Activated CD4-positive, alpha-beta T cell treated with anti-CD3 and anti-CD28 coated beads, Interleukin-2, amount 10 ng/mL, durations not matched to agents 7 days and 5 days (primary cell): ENCODE measurements around the gene FAM120A. TPM values are rescaled to one million over a fixed set of nuclear protein-coding genes. Genes with fewer than 3 reads are reported as not detected.

ENCODE experiments used
- CTCF ChIA-PET: fragments of 350-600 bp; sonication (Branson Sonifier 250); formaldehyde crosslinking; loops from one replicate; lab custom pipeline; 2021; ENCODE audit warnings: antibody characterized with exemption; lab: Charles Lee
- POLR2A ChIA-PET: fragments of 350-600 bp; sonication (Branson Sonifier 250); formaldehyde crosslinking; loops from one replicate; lab custom pipeline; 2021; ENCODE audit warnings: antibody characterized with exemption; lab: Charles Lee
- DNase-seq: peaks from one replicate; pipeline ENCODE4 v3.0.0-alpha.2; 2020
- H3K27ac Mint-ChIP-seq: one replicate; pipeline ENCODE4 v1.8.0; 2021; ENCODE audit warnings: mild to moderate bottlenecking, moderate library complexity, mixed read lengths
- H3K27me3 Mint-ChIP-seq: one replicate; pipeline ENCODE4 v1.8.0; 2021; ENCODE audit warnings: mixed read lengths
- H3K36me3 Mint-ChIP-seq: one replicate; pipeline ENCODE4 v1.8.0; 2021; ENCODE audit warnings: low read depth, mixed read lengths
- H3K4me1 Mint-ChIP-seq: one replicate; pipeline ENCODE4 v1.8.0; 2021; ENCODE audit warnings: mixed read lengths
- H3K4me3 Mint-ChIP-seq: one replicate; pipeline ENCODE4 v1.8.0; 2021; ENCODE audit warnings: mild to moderate bottlenecking, moderate library complexity, mixed read lengths
- H3K9me3 Mint-ChIP-seq: one replicate; pipeline ENCODE4 v1.8.0; 2021; ENCODE audit warnings: mixed read lengths
- total RNA-seq, 2 experiments: library from RNA; stranded (reverse); gene quantifications; one replicate each; pipeline ENCODE4 v1.2.3, GENCODE V29; 2021

The FAM120A gene
- total RNA-seq, 2 experiments from 2014 or later: 118 to 135 TPM

DNA sequence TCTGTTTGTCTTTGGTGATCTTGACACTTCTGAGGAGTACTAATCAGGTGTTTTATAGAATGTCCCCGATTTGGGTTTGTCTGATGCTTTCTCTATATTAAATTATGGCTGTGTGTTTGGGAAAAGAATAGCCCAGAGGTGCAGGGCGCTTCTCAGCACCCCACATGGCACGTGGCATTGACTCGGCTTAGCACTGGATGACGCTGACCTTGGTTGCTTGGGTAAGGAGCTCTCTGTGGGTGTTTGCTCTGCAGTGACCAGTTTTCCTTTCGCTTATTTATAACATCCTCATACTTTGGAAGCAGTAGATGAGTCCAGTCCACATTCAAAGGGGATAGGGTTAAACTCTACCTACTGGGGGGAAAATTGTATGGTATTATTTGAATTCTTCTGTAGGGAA lies 14.4 kb downstream of the FAM120A start:
- no peak for DNase-seq
- no peaks in the 10 kb centered on the region for H3K27me3 Mint-ChIP-seq
- ChIA-PET CTCF (interaction anchor here (0.7 to 3.6 kb wide), 5 partner anchors 8 to 101 kb away, joined by 3 to 23 read pairs (median 9); partner anchors contain the start of gene FAM120AOS), POLR2A (interaction anchor here (0.9 kb wide), 1 partner anchor 12 kb away, joined by 3 read pairs; the partner anchor contains the start of gene FAM120AOS)
- H3K4me3 Mint-ChIP-seq: no peak overlapping the region
- no peaks in the 10 kb centered on the region for H3K9me3 Mint-ChIP-seq
- H3K36me3 Mint-ChIP-seq: peaks cover 27% of the 10 kb centered on the region
- peak overlapping the region; percentile 51 for H3K27ac Mint-ChIP-seq
- peaks cover 81% of the 10 kb centered on the region for H3K4me1 Mint-ChIP-seq

DNA sequence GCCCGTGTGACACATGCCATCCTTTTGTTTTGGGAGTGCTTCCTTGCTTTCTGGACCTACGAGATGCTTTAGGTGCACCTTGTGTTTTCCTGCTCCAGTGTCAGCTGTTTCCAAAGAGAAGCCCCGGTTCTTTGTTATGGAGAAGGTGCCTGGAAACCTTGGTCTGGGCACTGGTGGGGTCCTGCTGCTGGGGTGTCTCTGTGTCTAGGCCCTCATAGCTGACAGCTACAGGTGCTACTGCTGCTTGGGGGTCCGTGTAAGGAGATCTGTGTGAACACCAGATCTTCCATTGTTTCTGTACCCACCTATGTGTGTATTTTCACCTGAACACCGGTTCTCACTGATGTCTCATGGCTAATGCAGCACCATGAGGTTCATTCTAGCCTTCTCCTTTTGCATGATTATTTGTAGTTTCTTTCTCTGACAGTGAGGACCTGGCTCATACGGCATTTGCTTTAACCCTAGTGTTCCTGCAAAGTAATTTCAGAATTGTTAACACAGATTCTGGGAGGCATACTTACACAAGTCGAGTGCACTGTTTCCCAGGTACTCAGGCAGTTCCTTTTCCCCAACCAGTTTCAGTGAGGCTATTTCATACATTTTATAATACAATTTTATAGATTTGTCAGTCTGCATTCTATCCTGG lies 15.1 kb downstream of the FAM120A start:
- Mint-ChIP-seq H3K4me3 (no peak overlapping the region), H3K27me3 (no peaks in the 10 kb centered on the region), H3K9me3 (no peaks in the 10 kb centered on the region), H3K27ac (no peak overlapping the region), H3K4me1 (peaks cover 84% of the 10 kb centered on the region), H3K36me3 (peaks cover 31% of the 10 kb centered on the region)
- ChIA-PET CTCF (interaction anchor here (0.7 to 3.6 kb wide), 3 partner anchors 9 to 13 kb away, joined by 3 to 23 read pairs (median 10); partner anchors contain the start of gene FAM120AOS), POLR2A (no interaction called here)
- DNase-seq: no peak

DNA sequence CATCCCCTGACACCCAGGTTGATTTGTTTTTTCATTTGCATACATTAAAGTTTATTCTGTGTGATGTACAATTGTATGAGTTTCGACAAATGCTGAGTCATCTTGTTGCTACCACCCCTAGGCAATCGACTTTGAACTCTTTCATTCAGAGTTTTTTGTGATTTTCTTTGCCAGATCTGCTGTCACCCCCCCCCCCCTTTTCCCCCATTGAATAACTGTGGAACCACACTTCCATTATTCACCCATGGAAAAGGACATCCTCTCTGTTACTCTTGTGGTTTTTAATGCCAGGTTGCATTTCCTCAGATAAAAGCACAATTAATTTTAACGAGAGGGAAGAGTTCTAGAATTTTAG lies 15.6 kb downstream of the FAM120A start:
- CTCF ChIA-PET: no interaction called here
- POLR2A ChIA-PET: no interaction called here
- Mint-ChIP-seq H3K27ac (peak overlapping the region; percentile 17), H3K9me3 (no peaks in the 10 kb centered on the region), H3K4me1 (peaks cover 81% of the 10 kb centered on the region), H3K36me3 (peaks cover 32% of the 10 kb centered on the region), H3K27me3 (no peaks in the 10 kb centered on the region), H3K4me3 (no peak overlapping the region)
- DNase-seq: no peak

DNA sequence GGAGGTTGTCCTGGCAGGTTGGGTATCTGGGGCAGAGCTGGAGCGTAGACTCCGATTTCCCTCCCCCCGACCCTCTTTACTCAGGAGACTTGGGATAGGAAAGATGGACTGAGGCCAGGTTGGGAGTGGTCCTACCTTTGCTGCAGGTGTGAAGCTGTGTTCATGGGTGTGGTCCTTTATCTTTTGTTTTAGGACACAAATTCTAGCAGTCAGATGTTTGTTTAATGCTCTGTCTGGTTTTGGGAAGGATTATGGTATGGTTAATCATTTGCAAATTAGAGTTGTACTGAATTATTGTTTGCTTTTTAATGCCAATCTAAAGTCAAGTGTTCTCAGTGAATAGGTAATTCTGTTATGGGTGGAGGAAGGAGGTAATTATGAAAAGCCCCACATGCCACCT lies 16.0 kb downstream of the FAM120A start:
- Mint-ChIP-seq H3K36me3 (peaks cover 36% of the 10 kb centered on the region), H3K27me3 (no peaks in the 10 kb centered on the region), H3K27ac (peak overlapping the region; percentile 17), H3K9me3 (no peaks in the 10 kb centered on the region), H3K4me3 (no peak overlapping the region), H3K4me1 (peaks cover 80% of the 10 kb centered on the region)
- POLR2A ChIA-PET: no interaction called here
- CTCF ChIA-PET: interaction anchor here (0.6 to 0.8 kb wide), 2 partner anchors 16 to 1386 kb away, joined by 3 to 8 read pairs; no protein-coding TSS in a partner anchor
- no peak for DNase-seq

DNA sequence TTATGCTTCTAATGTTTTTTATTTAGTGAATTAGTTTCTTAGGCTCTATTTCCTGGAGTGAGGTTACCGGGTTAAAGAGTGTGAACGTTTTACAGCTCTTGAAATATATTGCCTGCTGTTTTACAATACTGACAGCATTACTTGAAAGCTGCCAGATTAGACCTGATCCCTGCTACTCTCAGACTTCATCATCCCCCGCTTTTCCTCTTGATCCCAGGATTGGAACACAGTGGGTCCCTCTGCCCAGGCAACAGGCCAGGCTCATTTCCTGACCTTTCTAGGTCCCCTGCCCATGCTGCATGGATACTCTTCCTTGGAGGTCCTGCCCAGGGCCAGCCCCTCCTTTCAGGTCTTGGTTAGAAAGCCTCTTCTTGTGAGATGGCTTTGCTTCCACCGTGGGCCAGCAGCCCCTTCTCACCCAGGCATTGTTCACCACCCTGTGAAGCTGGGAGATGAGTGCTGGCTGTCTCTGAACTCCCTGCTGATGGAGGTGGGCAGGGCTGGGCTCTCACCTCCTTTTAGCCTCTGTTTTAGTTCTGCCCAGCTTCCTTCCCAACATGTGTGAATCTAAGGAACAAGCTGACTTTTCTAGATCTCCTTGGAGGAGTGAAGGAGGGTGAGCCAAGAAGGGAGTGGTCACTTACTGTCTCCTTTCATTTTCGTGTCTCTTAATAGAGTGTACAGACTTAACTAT lies 17.4 kb downstream of the FAM120A start:
- POLR2A ChIA-PET: no interaction called here
- Mint-ChIP-seq H3K27ac (peak overlapping the region; percentile 11), H3K4me1 (peaks cover 65% of the 10 kb centered on the region), H3K27me3 (no peaks in the 10 kb centered on the region), H3K4me3 (no peak overlapping the region), H3K9me3 (no peaks in the 10 kb centered on the region), H3K36me3 (peaks cover 33% of the 10 kb centered on the region)
- DNase-seq: no peak
- CTCF ChIA-PET: interaction anchor here (0.8 to 1.6 kb wide), 4 partner anchors 9 to 19 kb away, joined by 3 to 6 read pairs (median 3); partner anchors contain the start of gene FAM120AOS

DNA sequence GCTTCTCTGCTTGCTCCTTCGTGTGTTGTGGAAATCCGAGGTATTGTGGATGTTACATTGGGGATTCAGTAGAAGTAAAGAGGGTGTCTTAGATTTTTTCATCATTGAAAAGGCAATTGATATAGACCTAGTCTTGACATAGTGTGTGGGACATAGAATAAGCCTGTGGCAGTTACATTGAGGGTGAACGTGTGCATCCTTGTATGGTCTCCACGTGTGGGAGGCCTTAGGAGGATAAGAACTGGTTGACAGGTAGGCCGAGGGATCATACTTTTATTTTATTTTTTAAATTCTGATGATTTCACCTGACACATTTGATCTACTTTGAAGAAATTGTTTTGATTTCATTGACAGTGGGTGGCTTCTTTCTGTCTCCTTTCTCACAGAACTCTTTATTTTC lies 18.9 kb downstream of the FAM120A start:
- ChIA-PET CTCF (no interaction called here), POLR2A (no interaction called here)
- H3K27me3 Mint-ChIP-seq: no peaks in the 10 kb centered on the region
- H3K4me1 Mint-ChIP-seq: peaks cover 54% of the 10 kb centered on the region
- H3K9me3 Mint-ChIP-seq: no peaks in the 10 kb centered on the region
- DNase-seq: no peak
- H3K27ac Mint-ChIP-seq: no peak overlapping the region
- H3K36me3 Mint-ChIP-seq: peaks cover 32% of the 10 kb centered on the region
- no peak overlapping the region for H3K4me3 Mint-ChIP-seq

DNA sequence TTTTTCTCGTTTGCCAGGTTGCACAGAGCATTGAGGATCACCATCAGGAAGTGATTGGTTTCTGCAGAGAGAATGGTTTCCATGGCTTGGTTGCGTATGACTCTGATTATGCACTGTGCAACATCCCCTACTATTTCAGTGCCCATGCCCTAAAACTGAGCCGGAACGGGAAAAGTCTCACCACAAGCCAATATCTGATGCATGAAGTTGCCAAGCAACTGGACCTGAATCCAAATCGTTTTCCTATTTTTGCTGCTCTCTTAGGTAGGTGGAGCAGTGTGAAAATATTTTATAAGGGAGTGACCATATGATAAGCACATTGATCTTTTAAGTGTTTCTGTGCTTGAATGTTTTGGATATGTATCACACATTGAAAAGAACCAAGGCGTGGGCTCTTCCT lies 19.6 kb downstream of the FAM120A start:
- CTCF ChIA-PET: interaction anchor here (1.1 kb wide), 1 partner anchor 17 kb away, joined by 4 read pairs; the partner anchor contains the start of gene FAM120AOS
- no peaks in the 10 kb centered on the region for H3K9me3 Mint-ChIP-seq
- POLR2A ChIA-PET: no interaction called here
- no peaks in the 10 kb centered on the region for H3K27me3 Mint-ChIP-seq
- no peak overlapping the region for H3K27ac Mint-ChIP-seq
- H3K36me3 Mint-ChIP-seq: peaks cover 32% of the 10 kb centered on the region
- DNase-seq: no peak
- H3K4me1 Mint-ChIP-seq: peaks cover 52% of the 10 kb centered on the region
- H3K4me3 Mint-ChIP-seq: no peak overlapping the region

DNA sequence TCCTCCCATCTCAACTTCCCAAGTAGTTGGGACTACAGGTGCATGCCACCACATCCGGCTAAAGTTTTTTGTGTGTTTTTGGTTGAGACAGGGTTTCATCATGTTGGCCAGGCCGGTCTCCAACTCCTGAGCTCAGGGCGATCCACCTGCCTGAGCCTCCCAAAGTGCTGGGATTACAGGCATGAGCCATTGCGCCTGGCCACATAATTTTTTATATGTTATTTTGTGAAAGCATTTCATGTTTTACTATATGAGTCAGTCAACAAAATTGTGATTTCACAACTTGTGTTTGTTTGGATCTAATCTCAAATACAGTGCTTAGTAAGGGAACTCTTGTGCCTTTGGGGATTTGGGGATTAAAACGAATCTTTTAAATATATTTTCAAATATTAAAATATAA lies 21.9 kb downstream of the FAM120A start:
- H3K27me3 Mint-ChIP-seq: no peaks in the 10 kb centered on the region
- H3K4me3 Mint-ChIP-seq: no peak overlapping the region
- ChIA-PET CTCF (interaction anchor here (0.7 to 1.7 kb wide), 4 partner anchors 9 to 23 kb away, joined by 3 to 7 read pairs (median 4); no protein-coding TSS in a partner anchor), POLR2A (no interaction called here)
- H3K9me3 Mint-ChIP-seq: no peaks in the 10 kb centered on the region
- no peak for DNase-seq
- no peak overlapping the region for H3K27ac Mint-ChIP-seq
- H3K4me1 Mint-ChIP-seq: peaks cover 34% of the 10 kb centered on the region
- H3K36me3 Mint-ChIP-seq: peaks cover 43% of the 10 kb centered on the region

DNA sequence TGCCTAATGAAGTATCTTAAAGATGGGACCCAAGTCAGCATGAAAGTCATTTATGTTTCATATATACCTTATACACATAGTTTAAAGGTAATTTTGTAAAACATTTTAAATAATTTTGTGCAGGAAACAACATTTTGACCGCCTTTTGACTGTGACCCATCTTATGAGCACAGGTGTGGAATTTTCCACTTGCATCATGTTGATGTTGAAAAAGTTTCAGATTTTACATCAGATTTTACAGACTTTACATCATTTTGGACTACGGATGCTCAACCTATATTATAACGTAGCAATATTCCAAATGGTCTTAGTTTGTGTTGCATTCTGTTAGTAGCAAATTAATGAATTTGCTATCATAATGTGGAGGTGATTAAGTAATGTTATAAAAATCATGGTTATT lies 23.6 kb downstream of the FAM120A start:
- POLR2A ChIA-PET: no interaction called here
- H3K4me1 Mint-ChIP-seq: peaks cover 26% of the 10 kb centered on the region
- H3K27me3 Mint-ChIP-seq: no peaks in the 10 kb centered on the region
- H3K4me3 Mint-ChIP-seq: no peak overlapping the region
- no peaks in the 10 kb centered on the region for H3K9me3 Mint-ChIP-seq
- DNase-seq: no peak
- H3K27ac Mint-ChIP-seq: no peak overlapping the region
- CTCF ChIA-PET: interaction anchor here (0.9 to 1.7 kb wide), 3 partner anchors 10 to 29 kb away, joined by 3 to 10 read pairs (median 7); no protein-coding TSS in a partner anchor
- H3K36me3 Mint-ChIP-seq: peaks cover 46% of the 10 kb centered on the region

DNA sequence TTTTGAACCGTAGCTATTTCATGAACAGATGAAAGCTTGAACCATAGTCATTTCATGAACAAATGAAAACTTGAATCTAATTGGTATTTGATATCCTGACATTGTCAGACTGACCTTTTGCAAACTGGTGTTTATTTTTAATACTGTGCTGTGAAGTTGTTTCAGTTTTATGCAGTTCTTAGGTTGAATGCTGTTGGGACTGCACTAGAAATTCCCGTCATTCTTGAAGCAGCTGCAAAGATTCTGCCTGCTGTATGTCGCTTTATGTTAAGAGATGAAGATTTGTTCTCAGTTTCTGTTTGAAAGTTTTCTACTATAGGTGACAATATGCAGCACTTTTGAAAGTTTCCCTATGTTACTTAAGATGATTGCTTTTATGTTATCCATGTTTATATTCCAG lies 24.4 kb downstream of the FAM120A start:
- H3K9me3 Mint-ChIP-seq: no peaks in the 10 kb centered on the region
- CTCF ChIA-PET: interaction anchor here (0.9 to 1.7 kb wide), 2 partner anchors 11 to 28 kb away, joined by 3 to 10 read pairs; no protein-coding TSS in a partner anchor
- DNase-seq: no peak
- H3K4me3 Mint-ChIP-seq: no peak overlapping the region
- H3K4me1 Mint-ChIP-seq: peaks cover 22% of the 10 kb centered on the region
- POLR2A ChIA-PET: no interaction called here
- H3K36me3 Mint-ChIP-seq: peaks cover 43% of the 10 kb centered on the region
- H3K27ac Mint-ChIP-seq: no peak overlapping the region
- H3K27me3 Mint-ChIP-seq: no peaks in the 10 kb centered on the region

DNA sequence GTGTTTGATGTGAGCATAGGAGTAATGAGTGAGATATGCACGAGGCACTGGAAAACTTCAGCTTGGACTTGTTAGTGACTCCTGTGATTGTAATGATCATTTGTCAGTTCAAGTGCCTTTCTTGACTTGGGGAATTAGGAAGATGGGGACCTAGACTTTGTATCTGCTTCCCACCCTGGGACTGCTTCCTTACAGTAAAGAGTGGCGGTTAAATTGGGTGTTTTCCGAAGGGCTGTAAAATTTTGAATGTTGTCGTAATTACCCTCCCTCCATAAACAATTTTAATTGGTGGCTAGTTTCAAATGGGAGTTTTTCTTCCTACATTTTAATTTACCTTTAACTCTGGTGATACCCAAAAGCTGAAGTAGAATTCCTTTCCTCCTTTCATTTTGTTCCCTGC lies 25.4 kb downstream of the FAM120A start:
- no peaks in the 10 kb centered on the region for H3K9me3 Mint-ChIP-seq
- POLR2A ChIA-PET: interaction anchor here (0.6 kb wide), 1 partner anchor 351 kb away, joined by 3 read pairs; no protein-coding TSS in a partner anchor
- CTCF ChIA-PET: interaction anchor here (1.7 kb wide), 1 partner anchor 12 kb away, joined by 10 read pairs; no protein-coding TSS in a partner anchor
- no peak overlapping the region for H3K27ac Mint-ChIP-seq
- peaks cover 42% of the 10 kb centered on the region for H3K36me3 Mint-ChIP-seq
- no peaks in the 10 kb centered on the region for H3K27me3 Mint-ChIP-seq
- peaks cover 26% of the 10 kb centered on the region for H3K4me1 Mint-ChIP-seq
- DNase-seq: no peak
- no peak overlapping the region for H3K4me3 Mint-ChIP-seq

DNA sequence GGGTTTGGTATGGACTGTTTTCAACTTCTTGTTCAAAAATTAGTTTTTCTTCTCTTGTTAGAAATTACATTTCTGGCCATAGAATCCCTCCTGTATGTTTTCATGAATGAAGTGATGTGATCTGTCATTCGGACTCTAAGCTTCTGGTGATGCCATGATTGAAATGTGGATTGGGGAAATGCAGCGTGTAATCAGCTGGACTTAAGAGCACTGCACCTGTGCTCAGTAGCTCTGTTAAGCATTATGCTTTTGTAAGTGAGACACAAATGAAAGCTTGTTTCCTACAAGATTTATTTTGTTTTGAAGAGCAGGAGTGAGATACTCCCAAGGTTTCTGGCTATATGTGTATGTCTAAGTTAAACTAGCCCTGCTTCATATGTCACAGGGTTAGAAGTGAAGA lies 25.9 kb downstream of the FAM120A start:
- POLR2A ChIA-PET: no interaction called here
- no peaks in the 10 kb centered on the region for H3K27me3 Mint-ChIP-seq
- peaks cover 26% of the 10 kb centered on the region for H3K4me1 Mint-ChIP-seq
- H3K36me3 Mint-ChIP-seq: peaks cover 40% of the 10 kb centered on the region
- H3K9me3 Mint-ChIP-seq: no peaks in the 10 kb centered on the region
- DNase-seq: no peak
- no peak overlapping the region for H3K4me3 Mint-ChIP-seq
- no peak overlapping the region for H3K27ac Mint-ChIP-seq
- CTCF ChIA-PET: interaction anchor here (1.0 kb wide), 1 partner anchor 15 kb away, joined by 4 read pairs; no protein-coding TSS in a partner anchor

DNA sequence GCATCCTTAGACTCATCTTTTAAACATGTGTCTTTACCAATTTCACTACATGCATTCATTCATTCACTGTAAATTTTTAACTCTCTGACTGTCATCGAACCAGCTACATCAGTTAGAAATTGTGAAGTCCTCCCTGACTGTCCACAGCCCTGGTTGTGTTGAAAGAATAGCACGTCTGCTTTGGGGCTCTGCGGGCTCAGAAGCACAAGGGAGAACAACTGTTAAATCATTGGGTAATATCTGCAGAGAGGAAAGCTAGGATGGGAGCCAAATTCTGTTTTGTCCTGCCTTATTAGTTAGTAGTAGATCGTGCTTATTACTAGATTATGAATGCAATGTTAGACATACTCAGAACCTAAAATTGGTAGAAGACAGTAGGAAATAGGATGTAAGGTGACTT lies 28.2 kb downstream of the FAM120A start:
- peaks cover 26% of the 10 kb centered on the region for H3K4me1 Mint-ChIP-seq
- ChIA-PET CTCF (no interaction called here), POLR2A (no interaction called here)
- no peak overlapping the region for H3K4me3 Mint-ChIP-seq
- H3K36me3 Mint-ChIP-seq: peaks cover 45% of the 10 kb centered on the region
- peaks cover 4% of the 10 kb centered on the region for H3K9me3 Mint-ChIP-seq
- no peak overlapping the region for H3K27ac Mint-ChIP-seq
- no peaks in the 10 kb centered on the region for H3K27me3 Mint-ChIP-seq
- DNase-seq: no peak
